H9 (cell line): Measurements from ENCODE around the gene PACC1. TPM values are rescaled to one million over a fixed set of nuclear protein-coding genes. Genes with fewer than 3 reads are reported as not detected.

ENCODE experiments used
- DNase-seq: peaks from one replicate; pipeline ENCODE4 v3.0.0-alpha.2; 2017
- H2AFZ ChIP-seq: one replicate; pipeline ENCODE4 v1.6.1; 2013; ENCODE audit warnings: mild to moderate bottlenecking, low read length, control low read depth, moderate library complexity
- H2AK5ac ChIP-seq: 2 replicates; pipeline ENCODE4 v1.6.1; 2013; ENCODE audit warnings: low read length, control low read depth, mixed read lengths; ENCODE audit not compliant: insufficient read length
- H2BK120ac ChIP-seq: one replicate; pipeline ENCODE4 v1.6.1; 2013; ENCODE audit warnings: low read depth, mild to moderate bottlenecking, low read length, control low read depth, inconsistent platforms; ENCODE audit not compliant: poor library complexity, severe bottlenecking
- H2BK12ac ChIP-seq: 2 replicates; pipeline ENCODE4 v1.6.1; 2013; ENCODE audit warnings: low read length, control low read depth, mixed read lengths, low read depth; ENCODE audit not compliant: insufficient read length
- H2BK15ac ChIP-seq: 2 replicates; pipeline ENCODE4 v1.6.1; 2013; ENCODE audit warnings: low read depth, low read length, control low read depth
- H2BK20ac ChIP-seq: one replicate; pipeline ENCODE4 v1.6.1; 2013; ENCODE audit warnings: low read depth, mild to moderate bottlenecking, low read length, control low read depth, inconsistent platforms; ENCODE audit not compliant: poor library complexity, severe bottlenecking
- H2BK5ac ChIP-seq: 2 replicates; pipeline ENCODE4 v1.6.1; 2013; ENCODE audit warnings: low read length, control low read depth, mixed read lengths; ENCODE audit not compliant: insufficient read length
- H3K14ac ChIP-seq: 2 replicates; pipeline ENCODE4 v1.6.1; 2013; ENCODE audit warnings: low read length, control low read depth; ENCODE audit not compliant: insufficient read depth
- H3K18ac ChIP-seq: 2 replicates; pipeline ENCODE4 v1.6.1; 2013; ENCODE audit warnings: low read depth, mild to moderate bottlenecking, mixed read lengths, low read length, control low read depth; ENCODE audit not compliant: insufficient read length
- H3K23ac ChIP-seq: 2 replicates; pipeline ENCODE4 v1.6.1; 2013; ENCODE audit warnings: low read length, control low read depth, mixed read lengths, low read depth; ENCODE audit not compliant: insufficient read length
- H3K23me2 ChIP-seq: 2 replicates; pipeline ENCODE4 v1.6.1; 2013; ENCODE audit warnings: low read depth, mild to moderate bottlenecking, mixed read lengths, low read length, control low read depth; ENCODE audit not compliant: insufficient read length, poor library complexity, severe bottlenecking
- H3K27ac ChIP-seq: 2 replicates; pipeline ENCODE4 v1.5.1; 2013; ENCODE audit warnings: low read length, control low read depth, mixed read lengths, low read depth; ENCODE audit not compliant: insufficient read length
- H3K27me3 ChIP-seq: 2 replicates; pipeline ENCODE4 v1.6.1; 2013; ENCODE audit warnings: low read length, control low read depth, inconsistent platforms; ENCODE audit not compliant: insufficient read depth
- H3K4ac ChIP-seq: 2 replicates; pipeline ENCODE4 v1.6.1; 2013; ENCODE audit warnings: low read depth, mild to moderate bottlenecking, control low read depth, inconsistent platforms, low read length, moderate library complexity
- H3K4me1 ChIP-seq: 2 replicates; pipeline ENCODE4 v1.6.1; 2013; ENCODE audit warnings: low read length, control low read depth, inconsistent platforms; ENCODE audit not compliant: insufficient read depth
- H3K4me2 ChIP-seq: 2 replicates; pipeline ENCODE4 v1.6.1; 2013; ENCODE audit warnings: low read length, control low read depth, mixed read lengths; ENCODE audit not compliant: insufficient read length, insufficient read depth
- H3K56ac ChIP-seq: 2 replicates; pipeline ENCODE4 v1.6.1; 2013; ENCODE audit warnings: low read depth, mild to moderate bottlenecking, mixed read lengths, low read length, control low read depth; ENCODE audit not compliant: insufficient read length
- H3K79me1 ChIP-seq: 2 replicates; pipeline ENCODE4 v1.6.1; 2013; ENCODE audit warnings: low read depth, mild to moderate bottlenecking, moderate library complexity, low read length, control low read depth, inconsistent platforms; ENCODE audit not compliant: insufficient read depth, poor library complexity, severe bottlenecking
- H3K79me2 ChIP-seq: 2 replicates; pipeline ENCODE4 v1.6.1; 2013; ENCODE audit warnings: low read length, control low read depth, inconsistent platforms; ENCODE audit not compliant: insufficient read depth
- H3K9ac ChIP-seq: 2 replicates; pipeline ENCODE4 v1.6.1; 2013; ENCODE audit warnings: low read length, control low read depth, mixed read lengths; ENCODE audit not compliant: insufficient read length; ENCODE audit errors: extremely low read depth
- H3K9me3 ChIP-seq: one replicate; pipeline ENCODE4 v1.6.1; 2013; ENCODE audit warnings: low read depth, low read length, inconsistent platforms; ENCODE audit not compliant: control insufficient read depth
- H3T11ph ChIP-seq: one replicate; pipeline ENCODE4 v1.6.1; 2013; ENCODE audit warnings: mild to moderate bottlenecking, low read length, control low read depth, inconsistent platforms
- H4K20me1 ChIP-seq: one replicate; pipeline ENCODE4 v1.6.1; 2013; ENCODE audit not compliant: control insufficient read depth, insufficient read length, insufficient read depth
- H4K5ac ChIP-seq: 2 replicates; pipeline ENCODE4 v1.6.1; 2013; ENCODE audit warnings: low read depth, mild to moderate bottlenecking, mixed read lengths, low read length, control low read depth; ENCODE audit not compliant: insufficient read length
- H4K8ac ChIP-seq: replicated peaks from 2 replicates; pipeline ENCODE4 v1.6.1; 2013; ENCODE audit warnings: low read length, control low read depth, mixed read lengths, low read depth; ENCODE audit not compliant: insufficient read length
- H4K91ac ChIP-seq: 2 replicates; pipeline ENCODE4 v1.6.1; 2013; ENCODE audit warnings: low read depth, mild to moderate bottlenecking, moderate library complexity, mixed read lengths, low read length, control low read depth; ENCODE audit not compliant: insufficient read length
- H3K27ac Mint-ChIP-seq, 3 experiments: 2 replicates in 2 of 3; 3 replicates in 1 of 3; pipeline ENCODE4 v1.8.0; 2020 to 2021; ENCODE audit warnings: mixed read lengths in 3 of 3, mild to moderate bottlenecking in 1 of 3, moderate library complexity in 1 of 3
- H3K27me3 Mint-ChIP-seq: 2 replicates; pipeline ENCODE4 v1.8.0; 2021; ENCODE audit warnings: low read depth, mild to moderate bottlenecking, moderate library complexity, mixed read lengths
- H3K36me3 Mint-ChIP-seq, 3 experiments: 2 replicates in 2 of 3; 3 replicates in 1 of 3; pipeline ENCODE4 v1.8.0; 2020 to 2021; ENCODE audit warnings: low read depth in 3 of 3, mixed read lengths in 3 of 3; ENCODE audit not compliant: insufficient read depth in 1 of 3
- H3K4me1 Mint-ChIP-seq, 2 experiments: 2 replicates each; pipeline ENCODE4 v1.8.0; 2020; ENCODE audit warnings: mixed read lengths in 2 of 2
- H3K4me3 Mint-ChIP-seq, 2 experiments: 2 replicates in 1 of 2; 3 replicates in 1 of 2; pipeline ENCODE4 v1.8.0; 2020 to 2021; ENCODE audit warnings: mild to moderate bottlenecking in 2 of 2, mixed read lengths in 2 of 2, moderate library complexity in 1 of 2
- H3K9me3 Mint-ChIP-seq, 2 experiments: 2 replicates in 1 of 2; 3 replicates in 1 of 2; pipeline ENCODE4 v1.8.0; 2020; ENCODE audit warnings: mild to moderate bottlenecking in 2 of 2, mixed read lengths in 2 of 2, moderate library complexity in 1 of 2
- CTCF ChIP-seq: fragments of 200-600 bp; sonication (generic); conservative IDR thresholded peaks from 3 replicates; pipeline ENCODE4 v1.8.0; 2021; ENCODE audit warnings: antibody characterized with exemption, mild to moderate bottlenecking
- WGBS: extraction: QIAGEN DNeasy Blood & Tissue Kit; methylation state at CpG from one replicate; pipeline ENCODE4 v1.1.7; 2013; ENCODE audit warnings: missing lambda C conversion rate, low lambda C conversion rate, mixed read lengths; ENCODE audit not compliant: insufficient read length; ENCODE audit errors: extremely low coverage; 5-methylcytosine and 5-hydroxymethylcytosine counted together
- total RNA-seq: library from RNA; stranded (reverse); gene quantifications from 2 replicates; pipeline ENCODE4 v1.2.1, GENCODE V29; 2021

PACC1 gene
- total RNA-seq, 1 experiment from 2014 or later, result 10.9 TPM

GRCh38 chr1:212430416-212430815 lies 15.7 kb upstream of the PACC1 start:
- Histone ChIP-seq H2BK15ac (no peak overlapping the region), H3K79me1 (no peaks in the 10 kb centered on the region), H3K18ac (no peak overlapping the region), H4K91ac (no peak overlapping the region), H4K20me1 (no peaks in the 10 kb centered on the region), H3K14ac (no peak overlapping the region), H2BK12ac (no peak overlapping the region), H3K9ac (no peak overlapping the region), H3K4me2 (no peak overlapping the region), H2AK5ac (no peak overlapping the region), H4K8ac (no peak overlapping the region), H2BK5ac (no peak overlapping the region), H3K4ac (no peak overlapping the region), H2AFZ (no peak overlapping the region), H3K27me3 (no peaks in the 10 kb centered on the region), H3K23ac (no peak overlapping the region), H3K27ac (no peak overlapping the region), H4K5ac (no peak overlapping the region), H3K9me3 (no peaks in the 10 kb centered on the region), H3K79me2 (no peaks in the 10 kb centered on the region), H2BK20ac (no peak overlapping the region), H2BK120ac (no peak overlapping the region), H3K4me1 (no peaks in the 10 kb centered on the region), H3T11ph (no peak overlapping the region), H3K23me2 (peaks cover 4% of the 10 kb centered on the region), H3K56ac (no peak overlapping the region)
- H3K4me1 Mint-ChIP-seq, result peaks cover 14 to 23% of the 10 kb centered on the region in 2 experiments
- peaks cover 34% of the 10 kb centered on the region for H3K27me3 Mint-ChIP-seq
- H3K36me3 Mint-ChIP-seq, result no peaks in the 10 kb centered on the region
- WGBS, result no CpG with 5 or more reads among the region's 2 CpGs
- H3K9me3 Mint-ChIP-seq, result no peaks in the 10 kb centered on the region
- no peak overlapping the region for H3K27ac Mint-ChIP-seq
- no peak for DNase-seq
- no peak for TF ChIP-seq CTCF
- H3K4me3 Mint-ChIP-seq, result no peak overlapping the region
